GM12878 (cell line): ENCODE results near the gene ZNF222. TPM values are rescaled to one million over a fixed set of nuclear protein-coding genes. Genes with fewer than 3 reads are reported as not detected.

Experiments
- ATAC-seq: fragments of 200-7000 bp; cut with Tn5 transposase; 3 replicates; pipeline ENCODE4 v1.9.1; 2020; ENCODE audit warnings: mild to moderate bottlenecking, moderate library complexity
- BruUV-seq: library from RNA; stranded (reverse); fragments of 400-500 nt; replicated peaks from 2 replicates; lab custom pipeline; 2021; lab: Mats Ljungman, UMichigan
- CTCF ChIA-PET: fragments of 300-600 bp; sonication (Branson Sonifier 250); formaldehyde crosslinking; extraction: SDS; loops from one replicate; lab custom pipeline; 2021; ENCODE audit warnings: inconsistent platforms; lab: Yijun Ruan, JAX
- POLR2A ChIA-PET: fragments of 350-600 bp; formaldehyde crosslinking; extraction: SDS; loops from one replicate; lab custom pipeline; 2021; ENCODE audit warnings: inconsistent platforms; lab: Charles Lee
- RAD21 ChIA-PET: fragments of 300-600 bp; sonication (Branson Sonifier 250); formaldehyde crosslinking; loops from one replicate; lab custom pipeline; 2023; ENCODE audit warnings: antibody characterized with exemption; ENCODE audit not compliant: unreplicated experiment; lab: Charles Lee
- SMC1A ChIA-PET: fragments of 300-600 bp; sonication (Branson Sonifier 250); formaldehyde crosslinking; loops from one replicate; lab custom pipeline; 2023; ENCODE audit not compliant: unreplicated experiment, uncharacterized antibody; lab: Charles Lee
- DNase-seq: peaks from one replicate; pipeline ENCODE4 v3.0.0-alpha.2; 2011; ENCODE audit warnings: low read depth, low spot score
- FAIRE-seq: peaks from 3 replicates; lab custom pipeline; 2011; peaks lifted over from hg19 to GRCh38; lab: Jason Lieb, UNC
- H2AFZ ChIP-seq: 2 replicates; pipeline ENCODE4 v1.6.0; 2011; ENCODE audit warnings: low read depth, low read length, control low read depth; ENCODE audit not compliant: control insufficient read depth
- H3K27ac ChIP-seq: 2 replicates; pipeline ENCODE4 v1.5.1; 2011; ENCODE audit warnings: control low read depth; ENCODE audit not compliant: control insufficient read depth, insufficient read depth
- H3K27me3 ChIP-seq, 2 experiments: replicated peaks in 1 of 2; 2 replicates each; pipeline versions ENCODE4 v1.6.0 to v1.6.1; 2011; ENCODE audit warnings: low read length in 1 of 2; ENCODE audit not compliant: control insufficient read depth in 2 of 2, insufficient read depth in 2 of 2
- H3K36me3 ChIP-seq, 2 experiments: 2 replicates each; pipeline ENCODE4 v1.5.1; 2011; ENCODE audit warnings: low read length in 1 of 2; ENCODE audit not compliant: control insufficient read depth in 2 of 2, insufficient read depth in 2 of 2
- H3K4me1 ChIP-seq: 2 replicates; pipeline ENCODE4 v1.6.1; 2011; ENCODE audit warnings: mild to moderate bottlenecking, low read length, moderate library complexity, mixed read lengths; ENCODE audit not compliant: control insufficient read depth, insufficient read depth
- H3K4me2 ChIP-seq: 2 replicates; pipeline ENCODE4 v1.6.0; 2011; ENCODE audit warnings: control low read depth; ENCODE audit not compliant: control insufficient read depth, insufficient read depth
- H3K4me3 ChIP-seq: fragments of 200-600 bp; sonication (generic); 2 replicates; pipeline ENCODE4 v1.5.1; 2016
- H3K79me2 ChIP-seq: 2 replicates; pipeline ENCODE4 v1.6.0; 2011; ENCODE audit warnings: low read length; ENCODE audit not compliant: control insufficient read depth, insufficient read depth
- H3K9ac ChIP-seq: 2 replicates; pipeline ENCODE4 v1.8.0; 2011; ENCODE audit warnings: low read length, control low read depth, mixed read lengths; ENCODE audit not compliant: control insufficient read depth, insufficient read depth
- H3K9me3 ChIP-seq: replicated peaks from 3 replicates; pipeline ENCODE4 v1.5.1; 2011; ENCODE audit warnings: mild to moderate bottlenecking, low read length; ENCODE audit not compliant: control insufficient read depth, insufficient read depth
- H4K20me1 ChIP-seq: 2 replicates; pipeline ENCODE4 v1.6.0; 2011; ENCODE audit not compliant: control insufficient read depth, insufficient read depth
- HDAC2 ChIP-seq: fragments of 200-600 bp; sonication (generic); IDR thresholded peaks from 2 replicates; pipeline ENCODE4 v1.6.1; 2017
- MXI1 ChIP-seq: fragments of 150-350 bp; IDR thresholded peaks from 2 replicates; pipeline ENCODE4 v1.6.1; 2011; ENCODE audit warnings: low read depth, mild to moderate bottlenecking, inconsistent platforms, low read length, improper control_type of control experiment
- PKNOX1 ChIP-seq: fragments of 450-650 bp; IDR thresholded peaks from 2 replicates; pipeline ENCODE4 v1.6.1; 2016; ENCODE audit warnings: mild to moderate bottlenecking
- WGBS: methylation state at CpG from one replicate; pipeline ENCODE4 v1.1.6; 2016; ENCODE audit warnings: low lambda C conversion rate; ENCODE audit not compliant: insufficient replicate concordance, insufficient coverage; ENCODE audit errors: missing lambda C conversion rate; 5-methylcytosine and 5-hydroxymethylcytosine counted together
- in situ Hi-C: fragments of 300-500 bp; cut with MboI; formaldehyde crosslinking; loops from 9 replicates; pipeline ENCODE4 v1.14.3; 2018; ENCODE audit warnings: mixed read lengths
- intact Hi-C: fragments of 100-400 bp; cut with micrococcal nuclease; formaldehyde crosslinking; loops from one replicate; pipeline ENCODE4 v1.14.2; 2022; ENCODE audit not compliant: unreplicated experiment
- polyA plus RNA-seq, 11 experiments: library from polyadenylated mRNA; depleted of rRNA in 4 of 11; unstranded in 6 of 11; stranded (reverse) in 5 of 11; fragments of >200 nt; fragmentation: Nextera tagmentation in 4 of 11; fragmentation: Illumina TruSeq in 1 of 11; extraction: Ambion mirVana in 4 of 11; extraction: Trizol in 1 of 11; gene quantifications; 1 replicate in 1 of 11; 2 replicates in 10 of 11; pipeline versions ENCODE4 v1.2.1 to v1.2.3, GENCODE V29; 2011 to 2016; ENCODE audit warnings: inconsistent platforms in 2 of 11, missing spikeins in 2 of 11, low read depth in 1 of 11
- total RNA-seq, 4 experiments: library from RNA; depleted of rRNA in 3 of 4; stranded (reverse); fragments of >200 nt in 3 of 4; fragmentation: Illumina TruSeq in 1 of 4; extraction: Trizol in 1 of 4; gene quantifications; 2 replicates each; pipeline versions ENCODE4 v1.2.1 to v1.2.3, GENCODE V29; 2013 to 2021

ZNF222 gene
- total and polyA plus RNA-seq, 10 of the 15 experiments (the other 5 are each of a cell fraction or from before 2014, with no cell fraction given), result 2.3 to 5.9 (median 4.2) TPM

- BruUV-seq, result no TSS peak
- SMC1A ChIA-PET, result interaction anchor here (1.0 to 2.1 kb wide), 4 partner anchors 16 to 114 kb away, joined by 3 to 4 read pairs (median 4); partner anchors contain the start of gene ZNF226
- Histone ChIP-seq H3K9ac (no peak overlapping the region), H2AFZ (peak overlapping the region; percentile 91), H3K4me2 (peak overlapping the region; percentile 6), H3K79me2 (no peaks in the 10 kb centered on the region), H3K27me3 (no peaks in the 10 kb centered on the region), H3K36me3 (no peaks in the 10 kb centered on the region), H3K4me1 (no peaks in the 10 kb centered on the region), H3K9me3 (peaks cover 7% of the 10 kb centered on the region; the same call in 2 of the 3 replicates), H3K27ac (no peak overlapping the region), H4K20me1 (no peaks in the 10 kb centered on the region), H3K4me3 (peak overlapping the region; percentile 55)
- POLR2A ChIA-PET, result interaction anchor here (2.2 kb wide), 1 partner anchor 44 kb away, joined by 6 read pairs; no protein-coding TSS in a partner anchor
- ATAC-seq, result peak; percentile 36
- DNase-seq, result no peak
- WGBS, result 38% methylated on average over 21 of the region's 21 CpGs
- CTCF ChIA-PET, result interaction anchor here (1.1 to 2.4 kb wide), 7 partner anchors 9 to 1613 kb away, joined by 3 to 5 read pairs (median 3); partner anchors contain the start of genes ZNF224 and ZNF45
- intact Hi-C loops, result no loop called here
- FAIRE-seq, result no peak
- RAD21 ChIA-PET, result interaction anchor here (0.7 to 1.4 kb wide), 3 partner anchors 22 to 116 kb away, joined by 3 to 4 read pairs (median 3); partner anchors contain the start of genes ZNF226 and ZNF45
- in situ Hi-C loops, result no loop called here
- TF ChIP-seq MXI1 (0 out of 2 replicates have a peak, but pooled peaks have one; percentile 49), PKNOX1 (peak; percentile 84), HDAC2 (no peak)
Observed at GRCh38 chr19:44050740-44051649, 25.8 kb downstream of the ZNF222 start.
